Measurements from ENCODE around the gene ZBTB39.
"Not testable (repeated sequence)": the region's sequence is repeated elsewhere in the genome, so short reads cannot be mapped to it uniquely, and the experiment has no call there.

ZBTB39 gene

GRCh38 chr12:57005980-57006808 is at the start of gene ZBTB39:
Gene ZBTB39, minus strand, starts transcription at chr12:57006546. Its CDS starts 1,629 bp downstream, at chr12:57004917.
- no peak for TF ChIP-seq ZNF274 (IDR thresholded peaks at IDR 0.05; ENCODE audit: low read depth, low read length)
- peak within 1 kb of the TSS; percentile 95 for H3K4me3 ChIP-seq (ENCODE audit: low read length)

GRCh38 chr12:57055824-57056223 is 49.5 kb upstream of the ZBTB39 start:
- H3K4me3 ChIP-seq (ENCODE audit: low read length), result no peak overlapping the region
- no peak for TF ChIP-seq ZNF274 (IDR thresholded peaks at IDR 0.05; ENCODE audit: low read depth, low read length)

GRCh38 chr12:57053901-57054300 is 47.6 kb upstream of the ZBTB39 start:
- not testable (repeated sequence) for H3K4me3 ChIP-seq (ENCODE audit: low read length)

- H3K4me3 ChIP-seq (ENCODE audit: low read length), result not testable (repeated sequence)
Measured at GRCh38 chr12:57053146-57053545, 46.8 kb upstream of the ZBTB39 start.

GRCh38 chr12:57051011-57051410 is 44.7 kb upstream of the ZBTB39 start:
- TF ChIP-seq ZNF274 (IDR thresholded peaks at IDR 0.05; ENCODE audit: low read depth, low read length), result no peak
- no peak overlapping the region for H3K4me3 ChIP-seq (ENCODE audit: low read length)

GRCh38 chr12:57049890-57050289 is 43.5 kb upstream of the ZBTB39 start, which contains the start of gene MYO1A:
Gene MYO1A, minus strand, starts transcription at chr12:57050129. Its CDS starts 1,806 bp downstream, at chr12:57048323.
- no peak within 1 kb of the TSS for H3K4me3 ChIP-seq (ENCODE audit: low read length)
- TF ChIP-seq ZNF274 (IDR thresholded peaks at IDR 0.05; ENCODE audit: low read depth, low read length), result no peak

- H3K4me3 ChIP-seq (ENCODE audit: low read length), result no peak overlapping the region
- TF ChIP-seq ZNF274 (IDR thresholded peaks at IDR 0.05; ENCODE audit: low read depth, low read length), result no peak
Measured at GRCh38 chr12:57049119-57049446, 42.7 kb upstream of the ZBTB39 start.

- no peak for TF ChIP-seq ZNF274 (IDR thresholded peaks at IDR 0.05; ENCODE audit: low read depth, low read length)
- no peak overlapping the region for H3K4me3 ChIP-seq (ENCODE audit: low read length)
Measured at GRCh38 chr12:57048423-57049118, 42.2 kb upstream of the ZBTB39 start.

- TF ChIP-seq ZNF274 (IDR thresholded peaks at IDR 0.05; ENCODE audit: low read depth, low read length), result no peak
Measured at GRCh38 chr12:57047981-57048380, 41.6 kb upstream of the ZBTB39 start.

GRCh38 chr12:57046947-57047890 is 40.9 kb upstream of the ZBTB39 start:
- no peak for TF ChIP-seq ZNF274 (IDR thresholded peaks at IDR 0.05; ENCODE audit: low read depth, low read length)
- no peak overlapping the region for H3K4me3 ChIP-seq (ENCODE audit: low read length)

More at GRCh38 chr12:57047981-57048380, 41.6 kb upstream of the ZBTB39 start:
- no peak overlapping the region for H3K4me3 ChIP-seq (ENCODE audit: low read length)

- no peak overlapping the region for H3K4me3 ChIP-seq (ENCODE audit: low read length)
- no peak for TF ChIP-seq ZNF274 (IDR thresholded peaks at IDR 0.05; ENCODE audit: low read depth, low read length)
Measured at GRCh38 chr12:57046086-57046791, 39.9 kb upstream of the ZBTB39 start.

- TF ChIP-seq ZNF274 (IDR thresholded peaks at IDR 0.05; ENCODE audit: low read depth, low read length), result no peak
- no peak overlapping the region for H3K4me3 ChIP-seq (ENCODE audit: low read length)
Measured at GRCh38 chr12:57044889-57045288, 38.5 kb upstream of the ZBTB39 start.

- no peak overlapping the region for H3K4me3 ChIP-seq (ENCODE audit: low read length)
- no peak for TF ChIP-seq ZNF274 (IDR thresholded peaks at IDR 0.05; ENCODE audit: low read depth, low read length)
Measured at GRCh38 chr12:57044468-57044867, 38.1 kb upstream of the ZBTB39 start.

- no peak for TF ChIP-seq ZNF274 (IDR thresholded peaks at IDR 0.05; ENCODE audit: low read depth, low read length)
- no peak overlapping the region for H3K4me3 ChIP-seq (ENCODE audit: low read length)
Measured at GRCh38 chr12:57042695-57043094, 36.3 kb upstream of the ZBTB39 start.

All from GM08714 (cell line).